ENCODE results near the gene SH3BP2. TPM values are rescaled to one million over a fixed set of nuclear protein-coding genes. Genes with fewer than 3 reads are reported as not detected.
A peak's percentile ranks its signal among the peaks of the same experiment; 100 is the strongest.

Gene SH3BP2
- total and polyA plus RNA-seq, 12 donors: 10.4 to 47.7 (median 16.4) TPM

DNA sequence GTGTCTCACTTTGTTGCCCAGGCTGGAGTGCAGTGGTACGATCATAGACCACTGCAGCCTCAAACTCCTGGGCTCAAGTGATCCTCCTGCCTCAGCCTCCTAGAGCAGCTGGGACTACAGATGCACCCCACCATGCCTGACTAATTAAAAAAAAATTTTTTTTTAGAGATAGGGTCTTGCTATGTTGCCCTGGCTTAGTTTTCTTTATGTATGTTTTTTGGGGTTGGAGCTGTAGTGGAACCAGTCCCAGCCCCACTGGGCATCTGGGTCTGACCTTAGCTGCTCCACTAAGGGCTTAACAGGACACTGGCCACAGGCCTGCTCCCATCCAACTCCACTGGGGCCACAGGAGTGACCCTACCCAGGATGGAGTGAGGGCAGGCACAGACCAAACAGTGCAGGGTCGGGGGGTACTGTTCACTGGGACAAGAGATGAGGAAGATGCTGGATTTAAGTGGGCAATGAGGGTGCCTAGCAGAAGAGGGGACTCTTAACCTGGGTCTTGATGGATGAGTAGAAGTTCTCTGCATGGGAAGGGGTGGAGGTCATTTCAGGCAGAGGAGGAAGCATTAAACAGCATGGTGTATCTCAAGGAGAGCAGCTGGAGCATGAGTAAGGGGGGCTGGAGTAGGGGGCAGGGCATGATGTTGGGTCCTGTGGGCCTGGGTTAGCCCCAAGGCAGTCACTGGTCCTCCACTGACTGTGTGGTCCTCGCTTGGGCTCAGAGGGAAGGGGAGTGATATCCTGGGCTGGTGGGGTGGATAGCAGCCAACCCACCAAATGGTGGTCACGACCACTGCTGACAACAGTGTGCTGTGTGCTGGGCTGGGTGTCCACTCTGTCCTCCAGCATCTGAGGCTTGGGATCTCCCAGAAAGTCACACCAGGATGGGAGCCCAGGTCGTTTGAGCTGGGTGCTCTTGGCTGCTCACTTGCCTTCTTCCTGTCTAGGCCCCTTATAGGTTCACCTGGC is 26.6 kb downstream of the SH3BP2 start:
- Histone ChIP-seq H3K27ac (peak overlapping the region in 2 of 10 donors; percentile 71), H3K4me1 (peaks cover 5 to 56% (median 20%) of the 10 kb centered on the region in 9 donors), H3K9me3 (peaks cover 0 to 14% (median 0%) of the 10 kb centered on the region in 11 donors), H3K27me3 (no peaks in the 10 kb centered on the region), H3K4me3 (peak overlapping the region in 1 of 10 donors; percentile 58), H3K36me3 (peaks cover 0 to 73% (median 5%) of the 10 kb centered on the region in 9 donors)
- intact Hi-C loops (cut with DNase I): loop anchor here in 2 of 10 donors (5.0 to 10.0 kb wide), 2 partner anchors 55 to 842 kb away; no protein-coding TSS in a partner anchor
- TF ChIP-seq, protein P1, sequence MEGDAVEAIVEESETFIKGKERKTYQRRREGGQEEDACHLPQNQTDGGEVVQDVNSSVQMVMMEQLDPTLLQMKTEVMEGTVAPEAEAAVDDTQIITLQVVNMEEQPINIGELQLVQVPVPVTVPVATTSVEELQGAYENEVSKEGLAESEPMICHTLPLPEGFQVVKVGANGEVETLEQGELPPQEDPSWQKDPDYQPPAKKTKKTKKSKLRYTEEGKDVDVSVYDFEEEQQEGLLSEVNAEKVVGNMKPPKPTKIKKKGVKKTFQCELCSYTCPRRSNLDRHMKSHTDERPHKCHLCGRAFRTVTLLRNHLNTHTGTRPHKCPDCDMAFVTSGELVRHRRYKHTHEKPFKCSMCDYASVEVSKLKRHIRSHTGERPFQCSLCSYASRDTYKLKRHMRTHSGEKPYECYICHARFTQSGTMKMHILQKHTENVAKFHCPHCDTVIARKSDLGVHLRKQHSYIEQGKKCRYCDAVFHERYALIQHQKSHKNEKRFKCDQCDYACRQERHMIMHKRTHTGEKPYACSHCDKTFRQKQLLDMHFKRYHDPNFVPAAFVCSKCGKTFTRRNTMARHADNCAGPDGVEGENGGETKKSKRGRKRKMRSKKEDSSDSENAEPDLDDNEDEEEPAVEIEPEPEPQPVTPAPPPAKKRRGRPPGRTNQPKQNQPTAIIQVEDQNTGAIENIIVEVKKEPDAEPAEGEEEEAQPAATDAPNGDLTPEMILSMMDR (IDR thresholded peaks at IDR 0.05): no peak
- ATAC-seq (no peak), DNase-seq (peak in 1 of 2 donors; percentile 4)
- WGBS, 2 donors: 85 to 87% methylated on average over 5 of the region's 5 CpGs

DNA sequence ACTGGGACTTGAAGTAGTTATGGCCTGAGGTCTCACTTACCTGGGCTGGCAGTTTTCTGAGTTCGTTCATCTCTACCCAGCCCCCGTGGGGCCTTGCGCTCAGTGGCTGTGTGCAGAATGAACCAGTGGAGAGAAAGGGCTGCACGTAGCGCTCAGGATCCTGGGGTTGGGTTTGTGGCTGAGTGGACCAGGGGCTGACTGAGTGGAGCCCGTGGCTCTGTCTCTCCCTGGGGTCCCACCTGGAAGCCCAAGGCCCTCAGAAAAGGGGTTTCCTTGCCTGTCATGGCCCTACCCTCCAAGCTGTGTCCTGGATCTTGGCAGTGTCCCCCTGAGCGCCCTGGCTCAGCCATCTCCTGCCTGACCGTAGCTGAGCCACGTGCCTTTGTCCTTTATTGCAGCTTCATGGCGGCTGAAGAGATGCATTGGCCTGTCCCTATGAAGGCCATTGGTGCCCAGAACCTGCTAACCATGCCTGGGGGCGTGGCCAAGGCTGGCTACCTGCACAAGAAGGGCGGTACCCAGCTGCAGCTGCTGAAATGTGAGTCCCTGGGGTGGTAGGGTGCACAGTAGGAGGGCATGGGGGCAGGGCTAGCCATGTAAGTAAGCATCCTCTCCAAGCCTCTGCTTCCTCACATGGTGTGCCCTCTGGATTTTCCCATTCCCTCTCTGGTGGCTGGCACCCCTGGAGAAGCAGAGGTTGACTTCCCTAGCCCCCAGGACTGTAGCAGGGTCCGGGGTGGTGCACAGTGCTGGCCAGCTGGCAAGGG is 27.5 kb downstream of the SH3BP2 start:
- peaks cover 0 to 73% (median 5%) of the 10 kb centered on the region in 9 donors for H3K36me3 ChIP-seq
- TF ChIP-seq, protein P1 (IDR thresholded peaks at IDR 0.05): no peak
- H3K4me3 ChIP-seq: no peak overlapping the region
- ATAC-seq: no peak
- H3K4me1 ChIP-seq: peaks cover 5 to 51% (median 23%) of the 10 kb centered on the region in 9 donors
- H3K27ac ChIP-seq: no peak overlapping the region
- DNase-seq: peak in 1 of 2 donors; percentile 6
- peaks cover 0 to 14% (median 0%) of the 10 kb centered on the region in 11 donors for H3K9me3 ChIP-seq
- 92 to 95% methylated on average over 13 of the region's 13 CpGs for WGBS, 2 donors
- intact Hi-C loops (cut with DNase I): loop anchor here in 1 of 10 donors (5.0 kb wide), 1 partner anchor 843 kb away; no protein-coding TSS in a partner anchor
- H3K27me3 ChIP-seq: no peaks in the 10 kb centered on the region

DNA sequence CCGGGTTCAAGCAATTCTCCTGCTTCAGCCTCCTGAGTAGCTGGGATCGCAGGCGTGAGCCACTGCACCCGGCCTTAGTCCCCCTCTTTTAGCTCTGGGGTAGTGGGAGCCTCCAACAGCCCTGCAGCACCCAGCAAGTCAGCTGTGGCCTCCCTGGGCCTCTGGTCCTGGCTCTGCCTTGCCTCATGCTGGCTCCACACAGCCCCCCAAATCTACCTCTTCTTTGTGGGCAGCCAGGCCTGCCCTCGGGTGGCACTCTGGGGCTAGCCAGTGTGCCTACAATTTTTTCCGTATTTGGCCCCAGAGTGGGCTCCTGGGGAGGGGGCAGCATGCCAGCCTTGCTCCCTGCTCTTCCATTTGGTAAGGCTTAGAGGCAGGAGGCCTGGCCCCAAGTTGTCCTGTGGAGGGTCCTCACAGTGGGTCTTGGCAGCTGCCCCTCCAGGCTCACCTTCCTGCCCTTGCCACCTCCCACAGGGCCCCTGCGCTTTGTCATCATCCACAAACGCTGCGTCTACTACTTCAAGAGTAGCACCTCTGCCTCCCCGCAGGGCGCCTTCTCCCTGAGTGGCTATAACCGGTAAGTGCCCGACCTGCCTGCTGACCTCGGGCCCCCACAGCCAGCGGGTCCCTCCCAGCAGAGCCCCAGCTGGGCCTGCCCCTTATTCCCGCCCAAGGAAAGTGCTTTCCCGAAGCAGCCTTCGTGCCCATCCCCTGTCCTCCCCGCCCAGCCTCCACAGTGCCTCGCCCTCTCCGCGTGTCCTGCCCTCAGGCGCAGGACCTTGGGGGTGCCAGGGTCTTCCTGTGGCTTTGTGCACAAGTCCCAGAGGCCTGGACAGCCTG is 29.8 kb downstream of the SH3BP2 start:
- H3K36me3 ChIP-seq: peaks cover 0 to 82% (median 9%) of the 10 kb centered on the region in 9 donors
- peaks cover 1 to 30% (median 19%) of the 10 kb centered on the region in 9 donors for H3K4me1 ChIP-seq
- peak in 1 of 2 donors; percentile 17 for DNase-seq
- ATAC-seq: no peak
- TF ChIP-seq, protein P1 (IDR thresholded peaks at IDR 0.05): no peak
- H3K4me3 ChIP-seq: no peak overlapping the region
- intact Hi-C loops (cut with DNase I): loop anchor here in 1 of 10 donors (5.0 kb wide), 1 partner anchor 845 kb away; no protein-coding TSS in a partner anchor
- H3K27me3 ChIP-seq: no peaks in the 10 kb centered on the region
- no peaks in the 10 kb centered on the region for H3K9me3 ChIP-seq
- 92 to 95% methylated on average over 23 of the region's 23 CpGs for WGBS, 2 donors
- H3K27ac ChIP-seq: no peak overlapping the region

All from heart right ventricle (tissue), 16 donors.